ENCODE measurements around the gene IGSF11. TPM values are rescaled to one million over a fixed set of nuclear protein-coding genes. Genes with fewer than 3 reads are reported as not detected.

Gene IGSF11
- total and polyA plus RNA-seq, 9 of the 15 experiments (the other 6 are each of a cell fraction or from before 2014, with no cell fraction given): 1.2 to 2.8 (median 1.7) TPM

DNA sequence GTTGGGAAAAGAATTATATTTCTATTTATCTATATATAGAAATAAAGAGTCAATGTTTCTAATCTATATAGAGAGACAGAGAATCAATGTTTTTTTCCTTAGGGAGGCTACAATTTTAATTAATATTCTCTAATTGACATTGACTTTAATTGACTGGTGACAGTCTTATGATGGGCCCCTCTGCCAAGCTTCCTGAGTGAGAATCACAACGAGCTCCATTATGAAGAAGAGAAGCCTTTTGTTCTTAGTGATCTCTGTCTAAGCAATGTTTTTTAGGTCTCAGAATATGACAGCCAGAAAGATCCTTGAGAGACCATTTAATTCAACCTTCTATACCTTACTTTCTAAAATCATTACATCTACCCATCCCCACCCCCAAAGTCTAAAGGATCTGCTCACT, 70.9 kb downstream of the IGSF11 start:
- BruUV-seq (replicated peaks): no TSS peak
- H3K79me2 ChIP-seq (ENCODE audit: control insufficient read depth, insufficient read depth, low read length): no peaks in the 10 kb centered on the region
- no peaks in the 10 kb centered on the region for H3K9me1 ChIP-seq (ENCODE audit: control insufficient read depth, insufficient read depth, low read length)
- H3K4me3 ChIP-seq: no peak overlapping the region
- in situ Hi-C loops (cut with MboI) (no loop called here), intact Hi-C loops (cut with micrococcal nuclease) (no loop called here)
- H3K36me3 ChIP-seq (ENCODE audit: control insufficient read depth, insufficient read depth, low read length): no peaks in the 10 kb centered on the region
- H2AFZ ChIP-seq (ENCODE audit: low read depth, low read length): no peak overlapping the region
- ATAC-seq (no peak), DNase-seq (ENCODE audit: extremely low read depth in 1 of 4, low spot score in 3 of 4) (no peak), FAIRE-seq (no peak)
- H4K20me1 ChIP-seq (replicated peaks; ENCODE audit: control insufficient read depth, insufficient read depth, low read length): no peaks in the 10 kb centered on the region
- CTCF ChIA-PET (ENCODE audit: low intra/inter-chr PET ratio): no interaction called here
- no peak overlapping the region for H3K4me2 ChIP-seq (ENCODE audit: insufficient read depth, low read length)
- 0% methylated on average over 1 of the region's 1 CpG for WGBS (ENCODE audit: insufficient coverage, low coverage, missing lambda C conversion rate)
- no peak for TF ChIP-seq ZNF584 (CRISPR knock-in tag; IDR thresholded peaks at IDR 0.05; ENCODE audit: low read depth)
- no peak for TF ChIP-seq TCF3 (CRISPR knock-in tag; IDR thresholded peaks at IDR 0.05)
- TF ChIP-seq CBX1 (IDR thresholded peaks at IDR 0.05; ENCODE audit: low read depth): no peak
- no peak for TF ChIP-seq ZC3H11A (IDR thresholded peaks at IDR 0.05; ENCODE audit: low read depth, low read length)
- TF ChIP-seq EZH2 (IDR thresholded peaks at IDR 0.05; ENCODE audit: borderline replicate concordance, low read depth, low read length): no peak
- no peak for TF ChIP-seq ZHX1 (conservative IDR thresholded peaks at IDR 0.05; ENCODE audit: low read length)
- TF ChIP-seq ZNF75A (CRISPR knock-in tag; IDR thresholded peaks at IDR 0.05): no peak
- no peak for TF ChIP-seq CTBP1 (IDR thresholded peaks at IDR 0.05; ENCODE audit: borderline replicate concordance)
- TF ChIP-seq ZNF324 (CRISPR knock-in tag; IDR thresholded peaks at IDR 0.05): no peak
- TF ChIP-seq HNRNPLL (IDR thresholded peaks at IDR 0.05; ENCODE audit: low read depth, low read length, poor library complexity, severe bottlenecking): no peak
- no peak for TF ChIP-seq ARHGAP35 (IDR thresholded peaks at IDR 0.05; ENCODE audit: partially characterized antibody)
- no peak for TF ChIP-seq NFRKB (IDR thresholded peaks at IDR 0.05; ENCODE audit: low read depth)
- TF ChIP-seq, protein P1, sequence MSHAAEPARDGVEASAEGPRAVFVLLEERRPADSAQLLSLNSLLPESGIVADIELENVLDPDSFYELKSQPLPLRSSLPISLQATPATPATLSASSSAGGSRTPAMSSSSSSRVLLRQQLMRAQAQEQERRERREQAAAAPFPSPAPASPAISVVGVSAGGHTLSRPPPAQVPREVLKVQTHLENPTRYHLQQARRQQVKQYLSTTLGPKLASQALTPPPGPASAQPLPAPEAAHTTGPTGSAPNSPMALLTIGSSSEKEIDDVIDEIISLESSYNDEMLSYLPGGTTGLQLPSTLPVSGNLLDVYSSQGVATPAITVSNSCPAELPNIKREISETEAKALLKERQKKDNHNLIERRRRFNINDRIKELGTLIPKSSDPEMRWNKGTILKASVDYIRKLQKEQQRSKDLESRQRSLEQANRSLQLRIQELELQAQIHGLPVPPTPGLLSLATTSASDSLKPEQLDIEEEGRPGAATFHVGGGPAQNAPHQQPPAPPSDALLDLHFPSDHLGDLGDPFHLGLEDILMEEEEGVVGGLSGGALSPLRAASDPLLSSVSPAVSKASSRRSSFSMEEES (CRISPR knock-in tag; IDR thresholded peaks at IDR 0.05): no peak
- no peak for TF ChIP-seq HNRNPUL1 (IDR thresholded peaks at IDR 0.05; ENCODE audit: low read length)
- no peak for TF ChIP-seq OTX1 (CRISPR knock-in tag; IDR thresholded peaks at IDR 0.05)
- TF ChIP-seq CREB1 (IDR thresholded peaks at IDR 0.05): no peak
- no peak for TF ChIP-seq CREB1 (CRISPR knock-in tag; IDR thresholded peaks at IDR 0.05)
- no peak for TF ChIP-seq ID3 (CRISPR knock-in tag; IDR thresholded peaks at IDR 0.05)
- TF ChIP-seq ID3 (tag; IDR thresholded peaks at IDR 0.05): no peak
- TF ChIP-seq LEF1 (IDR thresholded peaks at IDR 0.05): no peak
- TF ChIP-seq ZNF696 (CRISPR knock-in tag; conservative IDR thresholded peaks at IDR 0.05): no peak
- H3K9ac ChIP-seq (ENCODE audit: insufficient read depth in 1 of 2, low read depth in 2 of 2, low read length in 2 of 2): no peak overlapping the region
- no peaks in the 10 kb centered on the region for H3K9me3 ChIP-seq (replicated peaks; ENCODE audit: control insufficient read depth, insufficient read depth, low read depth, low read length)
- H3K4me1 ChIP-seq (replicated peaks in 1 of 2; ENCODE audit: control insufficient read depth in 2 of 2, insufficient read depth in 2 of 2, low read length in 2 of 2): no peaks in the 10 kb centered on the region
- H3K27ac ChIP-seq (ENCODE audit: extremely low read depth, low read depth, low read length): no peak overlapping the region
- POLR2A ChIA-PET: no interaction called here
- H3K27me3 ChIP-seq (ENCODE audit: control insufficient read depth in 2 of 2, insufficient read depth in 2 of 2, low read length in 2 of 2): no peaks in the 10 kb centered on the region
